HUDEP-2 (cell line): ENCODE measurements around the gene ANKMY1.

ENCODE experiments used
- DNase-seq, 76 experiments: peaks; one replicate each; lab custom pipeline; 2025; ENCODE audit not compliant: unreplicated experiment in 76 of 76; lab: John Stamatoyannopoulos, UW

ANKMY1 gene

GRCh38 chr2:240482141-240482540, 75.6 kb downstream of the ANKMY1 start:
- DNase-seq = no peak

- no peak for DNase-seq
Measured at GRCh38 chr2:240481720-240482119, 76.1 kb downstream of the ANKMY1 start.

DNA sequence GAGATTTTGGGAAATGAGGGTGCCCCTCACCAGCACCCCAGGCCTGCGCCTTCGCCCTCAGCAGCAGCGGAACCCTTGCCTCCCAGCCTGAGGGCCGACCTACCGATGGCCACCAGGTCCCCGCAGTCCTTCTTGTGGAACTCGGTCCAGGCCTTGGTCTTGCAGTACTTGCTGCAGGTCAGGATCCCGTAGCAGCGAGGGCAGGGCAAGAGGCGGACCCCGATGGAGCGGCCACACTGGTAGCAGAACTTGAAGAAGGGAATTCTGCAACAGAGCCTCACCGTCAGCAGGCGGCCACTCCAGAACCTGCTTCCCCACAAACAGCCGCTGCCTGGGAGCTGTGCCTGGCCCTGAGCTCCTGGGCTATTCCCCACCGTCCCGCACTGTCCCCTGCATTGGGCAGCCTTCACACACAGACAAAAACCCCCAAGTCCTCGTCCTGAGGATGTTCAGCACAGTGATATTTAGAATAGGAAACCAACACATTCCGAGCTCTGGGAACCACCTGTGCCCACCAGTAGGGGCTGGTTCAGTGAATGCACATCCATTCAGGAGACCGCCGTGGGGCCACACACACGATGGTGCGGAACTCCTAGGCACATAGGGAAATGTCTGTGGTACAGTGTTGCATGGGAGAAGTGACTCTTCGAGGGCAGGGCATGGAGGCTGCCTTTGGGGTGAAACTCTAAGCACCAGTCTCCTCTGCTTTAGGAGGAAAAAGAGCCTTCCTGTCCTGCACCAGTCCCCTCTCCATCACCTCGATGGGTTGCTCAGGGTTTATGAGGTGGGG, 76.8 kb downstream of the ANKMY1 start:
- no peak for DNase-seq

DNA sequence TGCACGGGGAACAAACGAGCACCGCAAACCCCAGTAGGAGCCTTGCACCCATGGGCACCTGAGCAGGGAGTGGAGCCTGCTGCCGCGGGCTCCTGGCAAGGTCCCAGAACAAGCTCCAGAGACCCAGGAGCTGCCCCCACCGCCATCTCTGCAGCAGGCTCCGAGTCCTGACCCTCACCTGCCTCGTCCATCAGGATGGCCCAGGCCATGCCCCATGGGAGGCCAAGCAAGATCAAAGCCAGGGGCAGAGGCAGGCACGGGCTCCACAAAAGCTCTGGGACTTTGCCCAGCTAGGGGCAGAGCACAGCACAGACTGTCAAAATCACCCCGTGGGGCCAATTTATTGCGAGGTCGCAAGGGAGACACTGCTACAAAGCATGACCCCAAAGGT, 78.7 kb downstream of the ANKMY1 start:
- DNase-seq = no peak

DNA sequence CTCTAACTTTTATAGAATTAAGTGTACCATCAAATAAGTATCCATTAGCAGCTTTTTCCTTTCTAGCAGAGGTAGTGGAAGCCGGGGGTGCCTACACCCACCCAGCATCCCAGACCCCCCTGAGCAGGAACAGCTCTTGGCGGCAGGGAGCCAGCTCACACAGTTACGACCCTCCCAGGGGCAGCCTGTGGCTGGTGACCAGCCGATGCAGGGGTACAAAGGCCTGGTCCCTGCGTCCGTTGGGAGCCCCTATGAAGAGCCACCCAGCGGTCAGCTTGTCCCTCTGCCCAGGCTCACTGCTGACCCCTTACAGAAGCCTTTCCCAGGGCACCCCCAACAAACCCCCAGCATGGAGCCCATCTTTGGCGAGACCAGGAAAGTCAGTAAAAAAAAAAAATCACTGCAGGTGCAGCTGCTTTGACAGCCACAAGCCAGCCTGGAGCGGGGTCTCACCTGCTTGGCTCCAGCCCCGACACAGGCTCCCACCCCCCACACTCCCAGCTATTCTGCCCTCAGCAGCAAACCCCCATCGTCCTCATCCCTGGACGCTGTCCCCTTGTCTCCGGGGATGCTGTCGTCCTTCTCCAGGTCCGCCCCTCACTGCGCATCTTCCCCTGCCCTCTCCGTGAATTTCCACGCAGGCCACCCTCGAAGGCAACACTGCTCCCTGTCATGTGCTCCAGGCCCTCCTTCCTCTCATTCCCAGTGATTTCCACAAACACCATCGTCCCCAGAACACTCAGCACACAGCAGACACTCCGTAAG, 79.3 kb downstream of the ANKMY1 start:
- no peak for DNase-seq

- DNase-seq = no peak
Measured at GRCh38 chr2:240477916-240478315, 79.9 kb downstream of the ANKMY1 start.

GRCh38 chr2:240473211-240473610, 84.6 kb downstream of the ANKMY1 start:
- no peak for DNase-seq

- no peak for DNase-seq
Measured at GRCh38 chr2:240472078-240472790, 85.6 kb downstream of the ANKMY1 start.

DNA sequence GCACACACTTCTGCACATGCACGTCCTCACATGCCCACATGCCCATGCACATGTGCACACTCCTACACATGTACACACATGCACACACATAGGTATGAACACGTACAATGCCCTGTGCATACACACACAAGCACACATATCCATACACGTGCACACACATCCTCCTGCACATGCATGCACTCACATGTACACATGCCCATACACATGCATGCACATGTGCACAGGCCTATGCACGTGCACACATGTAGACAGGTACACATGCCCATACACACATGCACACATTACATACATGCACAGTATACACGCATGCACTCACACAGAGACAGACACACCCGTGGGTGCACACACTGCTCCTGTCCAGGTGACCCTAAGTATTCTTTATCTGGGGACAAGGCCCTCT, 88.0 kb downstream of the ANKMY1 start:
- DNase-seq = no peak

GRCh38 chr2:240469239-240469636, 88.5 kb downstream of the ANKMY1 start:
- no peak for DNase-seq

GRCh38 chr2:240468303-240469238, 89.2 kb downstream of the ANKMY1 start:
- DNase-seq = no peak

- no peak for DNase-seq
Measured at GRCh38 chr2:240467659-240468302, 90.0 kb downstream of the ANKMY1 start.

DNA sequence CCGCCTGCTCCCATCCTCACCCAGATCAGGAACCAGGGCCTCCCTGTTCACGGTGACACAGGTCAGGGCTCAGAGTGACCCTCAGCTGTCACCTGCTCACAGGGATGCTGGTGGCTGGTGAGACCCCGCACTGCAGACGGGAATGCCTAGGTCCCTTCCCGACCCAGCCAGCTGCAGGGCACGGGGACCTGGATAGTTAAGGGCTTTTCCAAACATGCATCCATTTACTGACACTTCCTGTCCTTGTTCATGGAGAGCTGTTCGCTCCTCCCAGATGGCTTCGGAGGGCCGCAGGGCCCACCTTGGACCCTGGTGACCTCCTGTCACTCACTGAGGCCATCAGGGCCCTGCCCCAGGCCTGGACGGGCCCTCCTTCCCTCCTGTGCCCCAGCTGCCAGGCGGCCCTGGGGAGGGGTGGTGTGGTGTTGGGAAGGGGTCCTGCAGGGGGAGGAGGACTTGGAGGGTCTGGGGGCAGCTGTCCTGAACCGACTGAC, 90.6 kb downstream of the ANKMY1 start:
- DNase-seq = no peak

DNA sequence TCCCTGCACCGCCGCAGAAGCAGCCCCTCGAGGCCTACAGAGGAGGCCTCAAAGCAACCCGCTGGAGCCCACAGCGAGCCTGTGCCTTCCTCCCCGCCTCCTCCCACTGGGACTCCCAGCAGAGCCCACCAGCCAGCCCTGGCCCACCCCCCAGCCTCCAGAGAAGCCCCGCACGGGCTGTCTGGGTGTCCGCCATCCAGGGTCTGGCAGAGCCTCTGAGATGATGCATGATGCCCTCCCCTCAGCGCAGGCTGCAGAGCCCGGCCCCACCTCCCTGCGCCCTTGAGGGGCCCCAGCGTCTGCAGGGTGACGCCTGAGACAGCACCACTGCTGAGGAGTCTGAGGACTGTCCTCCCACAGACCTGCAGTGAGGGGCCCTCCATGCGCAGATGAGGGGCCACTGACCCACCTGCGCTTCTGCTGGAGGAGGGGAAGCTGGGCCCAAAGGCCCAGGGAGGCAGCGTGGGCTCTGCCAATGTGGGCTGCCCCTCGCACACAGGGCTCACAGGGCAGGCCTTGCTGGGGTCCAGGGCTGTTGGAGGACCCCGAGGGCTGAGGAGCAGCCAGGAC, 91.1 kb downstream of the ANKMY1 start:
- DNase-seq = no peak

DNA sequence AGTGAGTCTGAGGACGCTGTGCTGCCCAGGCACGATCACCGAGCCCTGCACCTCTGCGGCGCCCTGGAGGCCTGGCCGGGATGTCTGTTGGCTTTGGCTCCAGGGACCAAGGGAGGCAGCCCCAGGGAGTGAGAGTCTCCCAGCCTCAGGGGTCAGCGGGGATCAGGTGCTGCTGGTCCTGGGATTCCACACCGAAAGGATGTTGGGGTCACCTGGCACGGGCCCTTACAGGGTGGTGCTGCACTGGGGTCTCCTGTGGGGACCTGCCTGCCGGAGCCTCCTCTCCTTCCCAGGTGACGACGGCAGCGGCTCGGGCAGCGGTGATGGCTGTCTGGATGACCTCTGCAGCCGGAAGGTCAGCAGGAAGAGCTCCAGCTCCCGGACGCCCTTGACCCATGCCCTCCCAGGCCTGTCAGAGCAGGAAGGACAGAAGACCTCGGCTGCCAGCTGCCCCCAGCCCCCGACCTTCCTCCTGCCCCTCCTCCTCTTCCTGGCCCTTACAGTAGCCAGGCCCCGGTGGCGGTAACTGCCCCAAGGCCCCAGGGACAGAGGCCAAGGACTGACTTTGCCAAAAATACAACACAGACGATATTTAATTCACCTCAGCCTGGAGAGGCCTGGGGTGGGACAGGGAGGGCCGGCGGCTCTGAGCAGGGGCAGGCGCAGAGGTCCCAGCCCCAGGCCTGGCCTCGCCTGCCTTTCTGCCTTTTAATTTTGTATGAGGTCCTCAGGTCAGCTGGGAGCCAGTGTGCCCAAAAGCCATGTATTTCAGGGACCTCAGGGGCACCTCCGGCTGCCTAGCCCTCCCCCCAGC, 91.8 kb downstream of the ANKMY1 start:
- no peak for DNase-seq

- DNase-seq = no peak
Measured at GRCh38 chr2:240465268-240465764, 92.5 kb downstream of the ANKMY1 start.

- no peak for DNase-seq
Measured at GRCh38 chr2:240464514-240465241, 93.1 kb downstream of the ANKMY1 start.
